Renal cortical epithelial cell (primary cell): ENCODE results near the gene TTLL11. TPM values are rescaled to one million over a fixed set of nuclear protein-coding genes. Genes with fewer than 3 reads are reported as not detected.

Source experiments
- DNase-seq: peaks from one replicate; pipeline ENCODE4 v3.0.0-alpha.2; 2011; ENCODE audit warnings: low read depth
- total RNA-seq: library from RNA; depleted of rRNA; stranded (reverse); fragments of >200 nt; gene quantifications from 2 replicates; pipeline ENCODE4 v1.2.3, GENCODE V29; 2014

Gene TTLL11
- total RNA-seq, 1 donor from 2014 or later: 6.7 TPM

- no peak for DNase-seq
Observed at GRCh38 chr9:121773954-121774714, 319.0 kb downstream of the TTLL11 start.

GRCh38 chr9:121773286-121773953 lies 319.7 kb downstream of the TTLL11 start:
- DNase-seq: no peak

- no peak for DNase-seq
Observed at GRCh38 chr9:121772600-121773285, 320.4 kb downstream of the TTLL11 start.

Other genes starting within 250 kb of the TTLL11 start
- gene NDUFA8, start 66.5 kb upstream of the TTLL11 start, total RNA-seq: 21.5 and 35.4 TPM in 2 replicates
- 0.85 TPM in 1 of 2 replicates, not detected in the other for gene MORN5, start 66.6 kb upstream of the TTLL11 start, total RNA-seq
- gene LHX6, start 135.6 kb upstream of the TTLL11 start, total RNA-seq: 0.10 and 0.17 TPM in 2 replicates
- 14.9 and 16.0 TPM in 2 replicates for gene RBM18, start 171.5 kb upstream of the TTLL11 start, total RNA-seq
- gene MRRF, start 171.6 kb upstream of the TTLL11 start, total RNA-seq: 41.2 and 45.4 TPM in 2 replicates